NCI-H1436 (cell line): ENCODE data around the gene DDX52.

Experiments
- DNase-seq: peaks from one replicate; lab custom pipeline; 2025; lab: John Stamatoyannopoulos, UW

DDX52 gene

DNA sequence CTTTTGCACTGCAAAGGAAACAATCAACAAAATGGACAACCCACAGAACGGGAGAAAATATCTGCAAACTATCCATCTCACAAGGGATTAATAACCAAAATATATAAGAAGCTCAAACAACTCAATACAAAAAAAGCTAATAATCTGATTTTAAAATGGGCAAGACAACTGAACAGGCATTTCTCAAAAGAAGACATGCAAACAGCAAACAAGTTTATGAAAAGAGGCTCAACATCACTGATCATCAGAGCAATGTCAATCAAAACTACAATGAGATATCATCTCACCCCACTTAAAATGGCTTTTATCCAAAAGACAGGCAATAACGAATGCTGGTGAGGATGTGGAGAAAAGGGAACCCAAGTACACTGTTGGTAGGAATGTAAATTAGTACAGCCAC is 68.8 kb downstream of the DDX52 start:
- DNase-seq, result no peak

DNA sequence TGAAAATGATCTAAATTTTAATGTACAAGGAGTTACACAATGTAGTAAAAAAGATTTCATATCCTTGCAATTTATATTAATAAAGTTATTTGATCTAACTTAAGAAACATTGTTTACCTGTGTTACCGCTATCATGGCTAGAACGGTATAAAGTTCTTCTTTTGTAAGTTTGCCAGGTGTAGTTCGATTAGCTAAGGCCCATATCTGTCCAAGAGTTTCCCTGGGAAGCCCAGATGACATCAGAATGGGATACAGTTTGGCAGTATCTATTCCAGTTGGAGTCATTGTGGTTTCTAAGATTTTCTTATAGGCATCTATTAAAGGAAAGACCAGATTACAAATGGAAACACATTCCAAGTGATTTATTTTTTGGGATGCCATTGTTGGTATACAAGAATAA is 71.6 kb downstream of the DDX52 start:
- DNase-seq, result no peak

DNA sequence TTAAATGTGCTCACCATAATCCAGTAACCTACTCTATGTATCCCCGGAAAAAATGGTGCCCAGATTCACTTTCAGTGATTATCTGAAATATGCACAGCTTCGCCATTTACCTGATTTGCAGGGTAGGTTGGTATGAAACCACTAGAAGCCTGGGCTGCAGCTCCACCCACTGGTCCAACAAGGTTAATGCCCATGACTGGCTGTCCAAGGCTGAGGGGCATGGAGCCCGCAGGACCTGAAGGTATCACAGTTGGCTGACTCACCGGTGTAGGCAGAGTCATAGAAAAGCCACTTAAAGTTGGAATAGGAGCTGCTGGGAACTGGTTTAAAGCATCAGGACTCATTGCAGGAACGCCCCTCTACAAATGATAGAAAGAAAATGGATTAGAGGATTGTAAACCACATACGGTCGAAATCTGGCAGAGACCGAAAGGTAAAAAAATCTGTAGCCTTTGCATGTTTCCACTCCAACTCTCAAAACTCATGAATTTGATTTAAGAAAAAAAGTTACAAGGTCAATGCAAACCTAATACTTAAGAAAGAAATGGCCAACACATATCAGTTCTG is 72.6 kb downstream of the DDX52 start:
- peak; percentile 25 for DNase-seq

DNA sequence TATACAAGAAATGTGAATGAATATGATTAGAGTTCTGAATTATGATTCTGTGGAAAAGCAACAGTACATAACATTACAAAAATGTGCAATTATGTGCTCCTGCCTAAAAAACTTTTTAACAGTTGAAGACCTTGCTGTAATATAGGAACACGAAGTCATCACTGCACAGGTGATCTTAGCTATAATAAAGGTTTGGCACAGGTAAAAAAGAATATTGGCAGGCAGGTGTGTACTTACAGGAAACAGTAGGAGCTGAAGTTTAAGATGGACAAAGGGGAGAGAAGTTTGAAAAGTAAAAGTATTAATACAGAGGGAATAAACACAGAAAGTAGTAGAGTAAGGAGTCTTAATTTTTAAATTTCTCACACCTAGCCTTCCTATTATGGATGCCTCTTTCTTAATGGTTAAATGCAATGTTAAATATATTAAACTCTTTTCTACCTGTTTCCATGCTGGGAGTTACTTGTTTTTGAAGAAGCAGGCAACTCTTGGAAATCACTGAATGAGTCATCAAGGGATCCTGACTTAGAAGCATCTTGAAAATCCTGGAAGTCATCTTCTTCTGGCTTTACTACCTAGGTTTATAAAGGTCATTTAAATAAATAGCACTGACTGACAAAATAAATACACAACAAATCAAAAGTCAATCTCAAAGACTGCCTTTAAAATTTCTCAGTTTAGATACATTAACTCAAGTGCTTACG is 74.7 kb downstream of the DDX52 start:
- DNase-seq, result no peak

DNA sequence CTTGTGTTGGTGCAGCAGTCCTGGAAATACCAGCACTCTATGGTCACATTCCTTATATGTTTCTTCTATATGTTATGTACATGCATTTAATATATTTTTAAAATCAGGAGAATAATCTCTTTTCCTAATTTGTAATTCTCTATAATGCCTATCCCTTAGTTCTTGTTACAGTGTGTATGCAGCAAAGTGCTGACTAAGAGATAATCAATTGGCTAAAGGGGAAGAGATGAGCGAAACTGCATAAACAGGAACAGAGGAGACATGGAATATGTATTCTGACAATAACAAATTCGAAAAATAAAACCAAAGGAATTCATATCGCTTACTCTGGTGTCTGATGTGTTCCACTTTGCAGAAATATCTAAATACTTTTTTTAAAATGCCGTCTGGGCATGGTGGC is 75.7 kb downstream of the DDX52 start:
- DNase-seq, result no peak

DNA sequence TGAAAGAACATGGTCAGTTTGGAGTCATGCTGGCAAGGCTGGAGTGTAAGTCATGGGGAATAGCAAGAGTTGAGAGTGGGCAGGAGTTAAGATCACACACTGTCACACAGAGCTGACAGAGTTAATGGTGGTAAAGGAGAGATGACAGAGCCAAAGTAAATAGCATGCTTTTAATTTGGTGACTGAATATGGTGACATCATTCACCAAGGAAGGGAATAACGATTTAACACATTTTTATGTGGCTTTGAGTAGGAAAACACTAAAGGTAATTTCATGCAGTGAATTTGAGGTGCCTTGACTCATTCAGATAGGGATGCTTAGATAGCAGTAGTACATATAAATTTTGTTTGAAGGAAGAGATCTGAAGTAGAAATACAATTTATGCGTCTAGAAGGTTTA is 76.1 kb downstream of the DDX52 start:
- DNase-seq, result no peak

DNA sequence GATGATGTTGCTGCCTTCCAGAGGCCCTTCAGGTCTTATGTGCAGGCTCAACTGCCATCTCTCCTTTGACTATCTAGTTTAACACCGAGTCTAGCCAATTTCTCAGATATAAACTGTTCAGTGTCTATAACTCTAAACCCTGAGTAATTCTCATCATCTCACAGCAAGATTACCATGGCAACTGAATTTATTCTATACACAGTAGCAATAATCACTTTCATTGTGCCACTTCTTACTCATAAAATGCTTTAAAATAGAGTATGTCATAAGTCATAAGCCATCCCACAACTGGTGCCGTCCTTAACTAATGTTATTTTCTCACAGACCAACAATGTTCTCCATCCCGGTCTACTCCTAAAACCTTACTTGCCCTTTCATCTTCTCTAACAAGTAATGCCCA is 79.0 kb downstream of the DDX52 start:
- no peak for DNase-seq

DNA sequence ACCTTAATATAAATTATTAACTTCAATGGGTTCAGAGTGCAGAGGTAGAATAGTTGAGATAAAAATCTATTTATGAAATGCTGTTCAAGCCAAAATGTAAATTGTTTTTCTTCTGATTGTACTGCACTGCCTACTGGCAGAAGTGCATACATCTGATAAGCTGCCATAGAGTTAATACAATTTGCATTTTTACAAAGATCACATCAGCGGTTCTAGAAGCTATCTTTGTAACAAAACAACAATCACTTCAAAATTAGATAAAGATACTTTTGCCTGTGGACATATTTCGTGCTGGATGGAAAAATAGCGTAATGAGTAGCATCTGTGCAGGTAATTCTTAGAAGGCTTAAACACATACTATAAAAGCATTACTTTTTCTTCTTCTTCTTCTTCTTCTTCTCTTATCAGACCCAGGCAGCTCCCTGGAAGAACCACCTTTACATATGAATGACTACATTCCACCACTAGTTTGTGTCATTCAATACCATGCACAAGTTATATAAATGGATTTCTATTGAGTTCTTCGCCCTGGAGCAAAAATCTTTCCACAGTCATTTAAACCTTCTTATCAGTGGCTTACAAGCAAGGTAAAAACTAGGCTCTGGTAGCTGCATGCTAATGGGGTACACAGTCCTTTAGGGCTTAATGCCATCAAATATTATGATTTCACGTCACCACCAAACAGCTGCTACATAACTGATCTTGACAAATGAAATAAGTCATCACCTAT is 81.1 kb downstream of the DDX52 start:
- no peak for DNase-seq
